Measurements from ENCODE around the gene DESI1.
"Not testable (repeated sequence)": the region's sequence is repeated elsewhere in the genome, so short reads cannot be mapped to it uniquely, and the experiment has no call there.

Gene DESI1

GRCh38 chr22:41631615-41632014 is 10.8 kb upstream of the DESI1 start:
- not testable (repeated sequence) for DNase-seq

- DNase-seq = not testable (repeated sequence)
Measured at GRCh38 chr22:41631115-41631514, 10.3 kb upstream of the DESI1 start.

- DNase-seq = no peak
Measured at GRCh38 chr22:41625577-41625976, 4.7 kb upstream of the DESI1 start.

GRCh38 chr22:41621911-41622179 is 1.0 kb upstream of the DESI1 start:
- no peak for DNase-seq

GRCh38 chr22:41621099-41621910 is 462 bp upstream of the DESI1 start, which contains the start of gene XRCC6:
Gene XRCC6, plus strand, starts transcription at chr22:41621295. Its CDS starts 710 bp downstream, at chr22:41622005.
- DNase-seq = peak; percentile 89 to 94

GRCh38 chr22:41619979-41620588 is 759 bp downstream of the DESI1 start:
- DNase-seq = no peak

- no peak for DNase-seq
Measured at GRCh38 chr22:41613456-41613855, 7.4 kb downstream of the DESI1 start.

GRCh38 chr22:41612603-41613306 is 8.1 kb downstream of the DESI1 start:
- no peak for DNase-seq

- no peak for DNase-seq
Measured at GRCh38 chr22:41608386-41608785, 12.5 kb downstream of the DESI1 start.

GRCh38 chr22:41603873-41604332 is 16.9 kb downstream of the DESI1 start:
- DNase-seq = no peak

GRCh38 chr22:41600976-41601375 is 19.9 kb downstream of the DESI1 start:
- no peak for DNase-seq

- no peak for DNase-seq
Measured at GRCh38 chr22:41598891-41599635, 21.8 kb downstream of the DESI1 start.

GRCh38 chr22:41598081-41598480 is 22.8 kb downstream of the DESI1 start:
- DNase-seq = no peak

GRCh38 chr22:41597635-41597953 is 23.2 kb downstream of the DESI1 start:
- DNase-seq = no peak

- DNase-seq = no peak
Measured at GRCh38 chr22:41596776-41597634, 23.8 kb downstream of the DESI1 start.

- DNase-seq = no peak
Measured at GRCh38 chr22:41595703-41596102, 25.1 kb downstream of the DESI1 start.

- not testable (repeated sequence) for DNase-seq
Measured at GRCh38 chr22:41593336-41593960, 27.4 kb downstream of the DESI1 start.

GRCh38 chr22:41589391-41590241 is 31.2 kb downstream of the DESI1 start, which contains the start of gene PMM1:
Gene PMM1, minus strand, starts transcription at chr22:41589840. Its CDS starts 35 bp downstream, at chr22:41589805.
- DNase-seq = peak; percentile 97 to 98

- DNase-seq = no peak
Measured at GRCh38 chr22:41587347-41587723, 33.5 kb downstream of the DESI1 start.

GRCh38 chr22:41585898-41586297 is 34.9 kb downstream of the DESI1 start:
- no peak for DNase-seq

GRCh38 chr22:41584881-41585280 is 36.0 kb downstream of the DESI1 start:
- no peak for DNase-seq
